OCI-LY3 (cell line): ENCODE results near the gene NRXN3.

Source experiments
- EZH2phosphoT487 ChIP-seq: fragments of 200-600 bp; shearing (Covaris generic); IDR thresholded peaks from 2 replicates; pipeline ENCODE4 v1.6.1; 2018; ENCODE audit warnings: antibody characterized with exemption, mixed run types, low read depth
- TF ChIP-seq, protein P1 (sequence below): fragments of 200-600, 300-600 bp; sonication (generic); IDR thresholded peaks from 2 replicates; pipeline ENCODE4 v1.5.1; 2014; ENCODE audit warnings: antibody characterized with exemption, low read length, low read depth

DNA sequence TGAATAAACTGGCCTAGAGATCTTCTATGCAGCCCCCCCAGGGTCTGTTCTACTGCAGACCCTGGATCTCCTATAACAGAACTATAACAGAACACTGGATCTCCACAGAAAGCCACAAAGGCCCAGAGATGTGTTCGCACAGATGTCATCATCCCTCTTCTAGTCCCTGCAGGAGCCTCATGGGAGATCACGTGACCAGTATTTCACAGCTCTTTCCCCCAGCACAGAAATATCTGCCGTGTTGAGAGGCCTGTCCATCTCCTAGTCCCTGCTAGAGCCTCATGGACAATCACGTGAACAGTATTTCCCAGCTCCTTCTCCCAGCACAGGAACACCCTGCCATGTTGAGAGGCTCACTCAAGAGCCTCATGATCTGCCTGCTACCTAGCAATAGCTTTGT is 331.7 kb downstream of the NRXN3 start:
- TF ChIP-seq, protein P1, sequence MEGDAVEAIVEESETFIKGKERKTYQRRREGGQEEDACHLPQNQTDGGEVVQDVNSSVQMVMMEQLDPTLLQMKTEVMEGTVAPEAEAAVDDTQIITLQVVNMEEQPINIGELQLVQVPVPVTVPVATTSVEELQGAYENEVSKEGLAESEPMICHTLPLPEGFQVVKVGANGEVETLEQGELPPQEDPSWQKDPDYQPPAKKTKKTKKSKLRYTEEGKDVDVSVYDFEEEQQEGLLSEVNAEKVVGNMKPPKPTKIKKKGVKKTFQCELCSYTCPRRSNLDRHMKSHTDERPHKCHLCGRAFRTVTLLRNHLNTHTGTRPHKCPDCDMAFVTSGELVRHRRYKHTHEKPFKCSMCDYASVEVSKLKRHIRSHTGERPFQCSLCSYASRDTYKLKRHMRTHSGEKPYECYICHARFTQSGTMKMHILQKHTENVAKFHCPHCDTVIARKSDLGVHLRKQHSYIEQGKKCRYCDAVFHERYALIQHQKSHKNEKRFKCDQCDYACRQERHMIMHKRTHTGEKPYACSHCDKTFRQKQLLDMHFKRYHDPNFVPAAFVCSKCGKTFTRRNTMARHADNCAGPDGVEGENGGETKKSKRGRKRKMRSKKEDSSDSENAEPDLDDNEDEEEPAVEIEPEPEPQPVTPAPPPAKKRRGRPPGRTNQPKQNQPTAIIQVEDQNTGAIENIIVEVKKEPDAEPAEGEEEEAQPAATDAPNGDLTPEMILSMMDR: no peak
- TF ChIP-seq EZH2phosphoT487: no peak
